ENCODE results near the gene SHISA6.
"Not testable (repeated sequence)": the region's sequence is repeated elsewhere in the genome, so short reads cannot be mapped to it uniquely, and the experiment has no call there.

The SHISA6 gene

GRCh38 chr17:11267999-11268575, 27.1 kb downstream of the SHISA6 start:
- no peak for DNase-seq

GRCh38 chr17:11269210-11269609, 28.2 kb downstream of the SHISA6 start:
- DNase-seq = no peak

DNA sequence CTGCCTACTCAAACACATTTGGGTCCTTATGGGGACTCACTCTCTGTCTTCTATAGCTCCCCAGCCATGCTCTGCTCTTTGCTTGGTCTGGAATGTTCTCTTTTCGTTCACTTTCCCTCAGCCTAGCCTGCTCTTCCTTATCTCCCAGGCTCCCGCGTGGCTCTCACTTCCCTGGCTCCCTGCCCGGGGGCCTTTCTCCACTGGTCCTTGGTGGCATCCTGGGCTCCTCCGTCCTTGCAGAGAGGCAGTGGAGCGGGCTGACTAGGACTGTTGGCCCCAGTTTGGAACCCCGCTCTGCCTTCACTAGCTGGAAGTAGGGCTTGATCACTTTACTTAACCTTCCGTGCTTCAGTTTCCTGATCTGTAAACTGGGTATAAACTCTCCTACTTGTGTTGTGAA, 31.2 kb downstream of the SHISA6 start:
- DNase-seq = no peak

DNA sequence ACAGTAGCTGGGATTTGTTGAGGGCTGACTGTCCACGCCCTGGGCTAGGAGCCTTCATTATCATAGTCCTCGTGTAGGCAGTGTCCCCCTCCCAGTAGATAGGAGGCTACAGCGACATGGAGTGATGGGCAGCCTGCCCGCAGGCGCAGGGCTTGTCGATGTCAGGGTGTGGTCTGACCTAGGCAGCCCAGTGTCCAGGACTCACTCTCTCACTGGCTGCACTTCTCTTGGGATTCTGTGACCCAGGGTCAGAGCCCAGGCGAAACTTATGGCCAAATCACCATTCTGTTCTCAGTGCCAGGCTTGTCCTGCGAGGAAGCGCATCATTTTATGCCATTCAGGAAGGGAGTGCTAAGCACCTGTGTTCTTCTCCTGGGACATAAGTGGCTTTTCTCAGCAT, 32.6 kb downstream of the SHISA6 start:
- no peak for DNase-seq

GRCh38 chr17:11274106-11274505, 33.1 kb downstream of the SHISA6 start:
- DNase-seq = no peak

GRCh38 chr17:11276486-11276885, 35.5 kb downstream of the SHISA6 start:
- no peak for DNase-seq

GRCh38 chr17:11278186-11278991, 37.4 kb downstream of the SHISA6 start:
- DNase-seq = no peak

- no peak for DNase-seq
These were observed 37.9 kb downstream of the SHISA6 start for GRCh38 chr17:11278992-11279270.

- no peak for DNase-seq
These were observed 38.8 kb downstream of the SHISA6 start for GRCh38 chr17:11279776-11280344.

DNA sequence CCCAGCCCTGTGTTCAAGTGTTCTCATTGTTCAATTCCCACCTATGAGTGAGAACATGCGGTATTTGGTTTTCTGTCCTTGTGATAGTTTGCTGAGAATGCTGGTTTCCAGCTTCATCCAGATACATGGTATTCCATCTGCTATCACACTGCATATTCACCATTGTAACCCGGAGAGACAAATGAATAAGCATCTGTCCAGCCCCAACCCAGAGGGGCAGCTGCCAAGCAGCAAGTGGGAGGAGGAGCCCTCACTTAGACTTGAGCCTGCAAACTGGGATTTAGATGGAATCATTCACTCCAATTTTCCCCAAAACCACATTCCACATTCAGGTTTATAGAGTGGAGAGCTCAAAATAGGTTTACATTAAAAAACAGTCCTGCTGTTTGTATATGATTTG, 41.6 kb downstream of the SHISA6 start:
- DNase-seq = no peak

- DNase-seq = no peak
These were observed 43.8 kb downstream of the SHISA6 start for GRCh38 chr17:11284811-11285210.

GRCh38 chr17:11285946-11286345, 44.9 kb downstream of the SHISA6 start:
- DNase-seq = no peak

DNA sequence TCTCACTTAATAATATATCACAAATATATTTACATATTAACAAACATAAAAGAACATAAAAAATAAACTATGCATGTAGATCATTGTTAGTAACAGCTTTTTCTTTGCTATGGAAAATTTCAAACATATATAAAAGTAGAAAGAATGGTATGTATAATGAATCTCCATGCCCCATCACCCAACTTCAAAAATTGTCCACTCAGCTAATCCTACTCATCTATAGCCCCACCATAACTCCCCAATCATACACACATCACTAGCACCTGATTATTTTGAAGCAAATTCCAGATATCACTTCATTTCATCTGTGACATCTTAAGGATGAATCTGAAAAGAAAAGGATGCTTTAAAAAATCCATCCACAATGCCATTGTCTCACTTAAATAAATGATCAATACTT, 46.8 kb downstream of the SHISA6 start:
- no peak for DNase-seq

DNA sequence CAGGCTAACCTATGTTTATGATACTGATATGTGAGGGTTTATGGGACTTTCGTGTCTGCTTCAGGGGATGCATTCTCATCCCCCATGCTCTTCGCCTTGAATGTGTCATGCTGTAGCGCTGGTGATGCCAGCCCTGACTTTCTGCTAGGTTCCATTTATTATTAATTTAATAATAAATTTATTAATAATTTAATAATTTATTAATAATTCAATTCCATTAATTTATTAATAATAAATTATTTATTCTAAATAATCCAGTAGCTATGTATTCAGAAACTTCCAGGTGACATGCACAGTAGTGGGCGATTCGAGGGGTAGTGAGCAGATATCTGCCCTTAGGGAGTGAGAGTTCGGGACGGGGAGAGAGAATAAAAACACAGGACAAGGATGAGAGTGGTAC, 49.8 kb downstream of the SHISA6 start:
- DNase-seq = no peak

DNA sequence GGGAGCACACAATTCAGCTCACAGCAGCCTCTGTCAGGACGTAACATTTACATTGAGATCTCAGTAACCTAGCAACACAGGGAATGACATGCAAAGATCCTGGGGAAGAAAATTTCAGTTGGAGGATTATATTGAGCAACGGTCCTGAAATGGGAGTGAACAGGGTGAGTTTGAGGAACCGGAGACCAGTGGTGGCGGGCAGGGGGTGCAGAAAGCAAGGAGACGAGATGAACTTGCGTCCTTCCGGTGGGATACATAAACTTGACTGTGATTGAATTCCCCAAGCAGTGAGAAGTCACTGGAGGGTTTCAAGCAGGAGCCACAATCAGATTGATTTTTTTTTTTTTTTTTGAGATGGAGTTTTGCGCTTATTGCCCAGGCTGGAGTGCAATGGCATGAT, 51.5 kb downstream of the SHISA6 start:
- no peak for DNase-seq

DNA sequence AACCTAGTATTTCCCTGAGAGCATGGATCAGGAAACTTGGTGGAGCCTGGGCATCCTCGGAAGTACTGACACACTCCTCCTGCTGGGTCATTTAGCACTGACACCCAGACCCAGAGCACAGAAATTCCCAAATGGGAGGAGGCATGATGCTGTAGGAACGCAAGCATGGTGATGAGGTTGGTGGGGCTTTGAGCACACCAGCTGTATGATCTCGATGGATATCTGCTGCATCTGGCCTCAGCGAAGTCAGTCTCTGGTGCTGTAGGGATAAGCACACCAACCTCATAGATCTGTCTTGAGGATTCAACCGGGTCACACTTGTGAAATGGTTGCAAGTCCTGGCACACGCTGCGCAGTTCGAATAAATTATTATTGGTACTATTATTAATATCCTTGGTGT, 52.5 kb downstream of the SHISA6 start:
- DNase-seq = no peak

DNA sequence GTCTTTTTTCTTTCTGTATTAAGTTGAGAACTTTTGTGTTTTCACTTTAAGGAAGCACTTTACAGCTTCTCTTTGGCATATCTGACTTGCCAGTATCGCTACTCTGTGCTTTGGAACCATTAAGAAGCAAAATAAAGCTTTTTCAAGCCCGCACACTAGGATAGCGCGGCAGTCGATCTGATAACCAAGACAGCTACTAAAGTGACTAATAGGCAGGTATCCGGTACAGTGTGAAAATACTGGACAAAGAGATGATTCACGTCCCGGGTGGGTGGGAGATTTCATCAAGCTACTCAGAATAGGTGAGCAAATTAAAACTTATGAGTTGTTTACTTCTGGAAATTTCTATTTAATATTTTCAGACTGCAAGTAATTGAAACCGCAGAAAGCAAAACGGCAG, 53.8 kb downstream of the SHISA6 start:
- no peak for DNase-seq

DNA sequence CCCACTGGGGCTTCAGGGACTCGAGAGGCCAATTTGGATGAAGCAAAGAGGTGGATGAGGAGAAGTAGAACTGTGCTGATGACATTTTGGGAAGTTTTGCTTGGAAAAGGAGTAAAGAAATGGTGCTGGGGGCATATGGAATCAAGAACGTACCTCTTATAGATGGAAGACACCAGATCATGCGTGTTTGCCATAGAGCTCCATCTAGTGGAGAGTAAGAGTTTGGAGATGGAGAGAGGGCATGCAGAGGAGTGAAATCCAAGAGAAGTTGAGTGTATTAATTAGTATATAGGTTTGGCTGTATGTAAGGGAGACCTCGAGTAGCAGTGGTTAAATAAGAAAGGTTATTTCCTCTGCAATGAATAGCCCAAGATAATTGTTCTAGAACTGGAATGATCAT, 56.0 kb downstream of the SHISA6 start:
- DNase-seq = no peak

DNA sequence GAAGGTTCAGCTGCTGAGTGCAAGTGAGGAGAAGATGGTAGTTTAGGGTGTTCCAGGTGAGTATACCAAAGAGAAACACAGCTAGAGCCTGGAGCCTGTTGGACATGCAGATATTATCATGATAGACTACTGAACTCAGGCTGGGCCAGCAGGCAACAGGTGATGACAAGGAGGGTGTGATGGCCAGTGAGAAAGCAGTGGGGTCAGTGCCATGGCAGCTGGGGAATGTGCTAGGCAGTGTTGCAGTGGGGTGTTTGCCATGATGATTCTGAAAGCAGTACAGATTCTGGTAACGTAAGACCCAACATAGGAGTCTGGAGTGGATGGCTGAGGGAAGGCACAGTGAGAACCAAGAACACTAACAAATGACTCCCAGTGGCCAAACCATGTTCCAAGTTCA, 57.4 kb downstream of the SHISA6 start:
- DNase-seq = no peak

GRCh38 chr17:11300201-11300600, 59.2 kb downstream of the SHISA6 start:
- DNase-seq = no peak

DNA sequence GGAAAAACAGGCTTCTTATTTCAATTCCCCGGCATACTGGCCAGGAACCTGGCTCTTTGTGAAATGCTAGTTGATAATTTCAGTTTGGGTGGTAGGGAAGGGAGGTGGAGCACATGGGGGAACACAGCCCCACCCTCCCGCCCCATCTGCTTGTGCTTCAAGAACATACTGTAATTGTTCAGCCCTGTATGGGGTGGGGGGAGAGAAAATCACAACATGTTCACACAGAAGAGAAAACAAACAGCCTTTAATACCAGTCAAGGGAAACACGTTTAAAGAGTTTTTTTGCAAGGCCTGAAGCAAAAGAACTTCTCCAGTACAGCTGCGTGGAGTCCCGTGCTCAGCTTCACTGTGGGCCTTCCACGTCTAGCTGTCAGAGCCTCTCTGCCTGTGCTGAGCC, 59.7 kb downstream of the SHISA6 start:
- DNase-seq = no peak

GRCh38 chr17:11301874-11302273, 60.9 kb downstream of the SHISA6 start:
- not testable (repeated sequence) for DNase-seq

DNA sequence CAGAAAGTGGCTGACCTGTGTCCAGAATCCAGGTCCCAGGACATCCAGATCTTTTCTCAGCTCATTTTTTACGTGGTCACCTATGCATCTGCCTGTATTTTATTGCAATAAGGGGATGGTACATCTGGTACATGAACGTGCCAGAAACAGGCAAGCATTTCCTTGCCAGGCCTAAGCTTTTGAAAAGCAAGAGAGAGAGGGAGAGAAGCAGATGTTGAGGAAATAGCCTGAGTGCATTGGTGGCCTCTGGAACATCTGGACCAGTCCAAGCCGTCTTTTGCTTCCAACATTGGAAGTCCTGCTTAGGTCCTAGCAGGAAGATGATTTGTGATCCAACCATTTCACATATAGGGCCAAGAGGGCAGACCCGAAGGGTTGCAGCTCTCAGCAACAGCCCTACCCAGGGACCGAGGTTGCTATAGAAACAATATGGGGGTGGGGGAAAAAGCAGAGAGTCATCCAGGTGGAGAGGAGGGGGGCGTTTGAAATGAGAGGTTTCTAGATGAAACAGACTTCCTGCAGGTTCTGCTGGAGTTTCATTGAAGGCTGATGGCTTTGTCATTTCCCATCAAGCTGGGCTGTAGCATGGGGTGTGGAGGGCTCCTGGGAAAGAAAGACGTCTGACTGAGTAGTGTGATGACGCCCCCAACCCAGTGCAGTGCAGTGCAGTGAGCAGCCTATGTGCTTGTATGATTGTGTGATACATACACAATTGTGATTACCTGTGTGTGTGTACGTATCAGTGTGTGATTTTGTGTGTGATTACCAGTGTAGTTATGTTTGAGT, 61.6 kb downstream of the SHISA6 start:
- DNase-seq = no peak
